Stimulated activated CD8-positive, alpha-beta memory T cell treated with anti-CD3 and anti-CD28 coated beads, Interleukin-15, amount 100 ng/mL, for 1 hour (primary cell): ENCODE results near the gene PNLIPRP1.

Source experiments
- DNase-seq: peaks from one replicate; pipeline ENCODE4 v3.0.0-alpha.2; 2020; ENCODE audit warnings: low read depth

The PNLIPRP1 gene

DNA sequence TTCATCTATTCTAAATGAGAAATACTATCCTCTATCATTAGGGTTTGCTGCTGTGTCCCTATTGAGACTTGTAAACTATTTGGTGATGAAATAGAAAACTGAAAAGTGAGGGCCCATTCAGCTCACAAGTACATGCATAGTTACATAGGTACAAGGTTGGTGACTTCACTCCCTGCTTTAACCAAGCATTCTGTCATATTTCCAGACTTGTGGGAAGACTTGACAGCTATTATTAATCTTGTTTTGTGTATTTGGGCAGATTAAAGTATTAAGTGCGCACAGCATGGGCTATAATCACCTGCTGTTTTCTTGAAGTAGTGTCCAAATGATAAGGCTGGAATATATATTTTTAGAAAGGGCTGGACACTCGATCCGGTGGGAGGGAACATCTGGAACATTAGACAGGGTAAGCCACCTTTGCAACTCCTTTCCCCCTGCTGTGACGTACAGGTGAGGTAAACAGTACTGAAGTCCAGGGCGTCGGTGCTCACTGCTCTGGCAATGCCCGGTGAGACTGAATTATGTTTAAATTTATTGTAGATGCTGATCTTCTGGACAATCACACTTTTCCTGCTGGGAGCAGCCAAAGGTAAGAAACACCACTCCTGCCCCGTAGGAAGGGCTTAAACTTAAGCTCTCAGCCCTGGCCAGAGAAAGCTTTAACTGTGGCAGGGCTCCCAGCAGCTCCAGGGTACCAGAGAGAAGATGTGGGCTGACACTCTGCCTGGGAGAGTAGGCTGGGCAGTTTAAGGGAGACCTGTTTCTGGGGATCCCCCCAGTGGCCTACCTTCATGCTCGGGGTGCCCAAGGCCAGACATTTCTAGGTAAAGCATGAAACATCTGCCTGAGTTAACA lies at the start of gene PNLIPRP1:
Gene PNLIPRP1 (plus strand): TSS at position 370 of the 855 bp plus-strand sequence. CDS start 171 bp downstream, at position 541.
- no peak for DNase-seq

GRCh38 chr10:116542007-116542677 lies 48.6 kb upstream of the PNLIPRP1 start:
- no peak for DNase-seq

- no peak for DNase-seq
Measured at GRCh38 chr10:116545122-116545521, 45.6 kb upstream of the PNLIPRP1 start.

DNA sequence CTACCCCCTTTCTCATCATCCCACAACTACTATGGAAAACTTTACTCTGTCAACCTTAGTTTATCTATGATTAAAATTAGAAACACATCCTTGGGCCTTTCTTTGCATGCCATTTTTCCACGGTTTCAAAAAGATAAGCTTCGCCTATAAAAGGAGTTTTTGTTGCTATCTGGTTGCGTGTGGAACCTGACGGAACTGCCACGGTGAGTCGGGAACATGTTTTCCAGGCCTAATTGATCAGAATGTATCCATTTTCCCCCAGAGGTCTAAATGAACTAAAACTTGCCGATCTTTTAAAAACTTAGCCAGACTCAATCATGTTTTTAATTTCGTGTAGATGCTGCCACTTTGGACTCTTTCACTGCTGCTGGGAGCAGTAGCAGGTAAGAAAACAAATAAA lies 45.0 kb upstream of the PNLIPRP1 start, which contains the start of gene PNLIP:
Gene PNLIP (plus strand): TSS at position 176 of the 400 bp plus-strand sequence. CDS start 162 bp downstream, at position 338.
- DNase-seq, result no peak

DNA sequence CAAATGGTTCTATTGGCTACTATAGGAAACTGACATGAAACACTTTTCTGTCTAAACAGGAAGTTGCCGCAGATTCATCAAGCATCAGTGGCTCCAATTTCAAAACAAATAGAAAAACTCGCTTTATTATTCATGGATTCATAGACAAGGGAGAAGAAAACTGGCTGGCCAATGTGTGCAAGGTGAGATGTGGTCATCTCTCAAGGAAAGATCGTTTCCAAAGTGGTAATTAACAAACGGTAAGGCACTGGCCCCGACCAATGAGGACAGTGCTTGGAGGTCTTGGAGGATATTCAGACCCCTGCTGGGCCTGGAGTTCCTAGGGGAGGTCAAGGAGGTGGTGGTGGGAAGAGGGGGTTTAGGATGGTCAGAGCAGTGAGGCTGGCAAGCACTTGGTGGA lies 42.5 kb upstream of the PNLIPRP1 start:
- no peak for DNase-seq

GRCh38 chr10:116553378-116553980 lies 37.3 kb upstream of the PNLIPRP1 start:
- no peak for DNase-seq

DNA sequence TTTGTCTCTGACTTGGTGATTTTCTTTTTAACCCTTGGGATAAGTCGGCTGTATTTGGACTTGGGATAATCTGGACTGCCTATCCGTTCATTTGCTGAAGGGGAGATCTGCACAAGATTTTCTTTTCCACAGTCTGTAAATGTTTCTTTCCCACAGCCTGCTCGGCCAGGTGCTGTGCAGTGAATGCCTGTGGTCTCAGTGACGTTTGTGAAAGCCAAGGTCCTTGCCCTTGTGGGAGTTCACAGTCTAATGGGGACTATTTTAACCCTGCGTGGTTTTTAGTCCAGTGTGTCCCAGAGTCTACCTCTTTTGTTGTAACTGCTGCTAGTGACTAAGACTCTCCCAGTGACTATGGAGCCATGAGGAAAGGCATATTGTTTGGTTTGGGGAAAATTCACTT lies 36.1 kb upstream of the PNLIPRP1 start:
- no peak for DNase-seq

- no peak for DNase-seq
Measured at GRCh38 chr10:116555880-116556279, 34.9 kb upstream of the PNLIPRP1 start.

GRCh38 chr10:116557305-116557880 lies 33.4 kb upstream of the PNLIPRP1 start:
- no peak for DNase-seq

- no peak for DNase-seq
Measured at GRCh38 chr10:116565534-116565933, 25.2 kb upstream of the PNLIPRP1 start.

GRCh38 chr10:116566932-116567331 lies 23.8 kb upstream of the PNLIPRP1 start:
- no peak for DNase-seq

DNA sequence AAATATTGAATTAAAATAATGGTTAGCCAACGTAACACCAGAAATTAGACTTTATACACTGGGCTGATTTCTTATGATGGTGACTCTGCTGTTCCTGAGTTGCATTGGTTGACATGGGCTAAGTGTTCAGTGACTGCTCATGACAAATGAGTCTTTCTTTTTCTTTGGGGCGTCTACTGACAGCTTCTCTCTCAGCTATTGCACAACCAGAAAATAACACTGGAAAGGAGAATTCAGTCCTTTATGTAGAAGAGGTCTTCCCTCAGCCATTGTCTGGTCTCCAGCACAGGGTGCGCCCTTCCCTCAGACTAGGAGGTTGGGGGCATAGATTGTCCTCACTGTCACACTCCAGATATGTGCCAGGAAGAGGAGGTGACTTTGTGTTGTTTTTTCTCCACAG lies 23.4 kb upstream of the PNLIPRP1 start:
- no peak for DNase-seq

- DNase-seq, result no peak
Measured at GRCh38 chr10:116574797-116575196, 16.0 kb upstream of the PNLIPRP1 start.

GRCh38 chr10:116587878-116588591 lies 2.7 kb upstream of the PNLIPRP1 start:
- no peak for DNase-seq

GRCh38 chr10:116588995-116589394 lies 1.8 kb upstream of the PNLIPRP1 start:
- no peak for DNase-seq

DNA sequence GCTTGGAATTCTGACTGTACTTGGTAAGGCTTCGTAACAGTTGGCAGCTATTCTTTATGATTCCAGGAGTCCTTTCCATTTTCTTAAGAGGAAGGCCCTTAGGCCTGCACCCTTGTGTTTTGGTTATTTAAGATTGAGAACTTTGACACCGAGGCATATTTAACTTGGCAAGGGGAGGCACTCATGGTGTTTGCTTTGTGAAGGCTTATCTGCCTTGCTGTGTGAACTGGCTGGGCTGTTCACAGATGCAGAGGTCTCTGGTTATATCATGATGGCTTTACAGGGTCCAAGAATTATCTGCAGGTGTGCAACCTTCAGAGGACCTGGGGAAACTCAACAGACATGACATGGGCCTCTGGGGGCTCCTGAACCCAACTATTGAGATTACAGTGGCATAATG lies 833 bp upstream of the PNLIPRP1 start:
- no peak for DNase-seq

DNA sequence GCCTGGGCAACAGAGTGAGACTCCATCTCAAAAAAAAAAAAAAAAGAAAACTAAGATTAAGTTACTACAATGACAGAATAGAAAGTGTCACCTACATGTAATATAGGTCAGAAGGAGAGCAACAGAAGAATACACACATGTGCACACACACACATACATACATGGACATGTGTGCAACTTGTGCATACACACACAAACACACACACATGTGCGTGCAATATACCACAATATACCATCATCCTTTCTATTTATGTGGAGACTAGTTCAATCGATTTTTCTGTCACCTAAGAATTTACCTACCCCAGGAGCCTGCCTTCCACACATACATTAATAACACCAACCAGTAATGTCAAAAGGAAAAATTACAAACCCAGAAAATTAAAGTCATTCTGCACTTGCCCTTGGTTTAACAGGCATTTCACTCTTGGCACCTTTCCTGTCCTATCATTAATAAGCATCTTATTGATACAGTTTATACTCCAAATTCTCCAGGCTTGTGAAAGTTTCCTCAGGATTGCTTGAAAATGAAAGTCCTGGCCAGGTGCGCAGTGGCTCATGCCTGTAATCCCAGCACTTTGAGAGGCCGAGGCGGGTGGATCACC lies 2.5 kb downstream of the PNLIPRP1 start:
- DNase-seq, result no peak

- DNase-seq, result no peak
Measured at GRCh38 chr10:116594525-116595035, 3.8 kb downstream of the PNLIPRP1 start.

DNA sequence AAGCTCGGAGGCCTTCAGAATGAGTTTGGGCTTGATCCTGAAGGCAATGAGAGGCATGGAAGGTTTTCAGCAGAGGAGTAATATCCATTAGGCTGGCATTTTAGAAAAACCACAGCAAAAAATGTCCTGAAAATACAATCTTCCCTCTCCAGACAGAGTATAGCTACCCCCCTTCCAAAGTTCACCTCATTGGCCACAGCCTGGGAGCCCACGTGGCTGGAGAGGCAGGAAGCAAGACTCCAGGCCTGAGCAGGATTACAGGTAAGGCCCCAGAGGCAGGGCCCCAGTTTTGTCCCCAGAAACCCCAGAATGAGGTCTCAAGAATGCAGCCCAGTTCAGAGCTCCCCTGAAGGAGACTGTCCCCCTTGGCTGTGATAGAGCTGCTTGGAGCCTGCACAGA lies 5.3 kb downstream of the PNLIPRP1 start:
- DNase-seq, result no peak

GRCh38 chr10:116597543-116597942 lies 6.8 kb downstream of the PNLIPRP1 start:
- DNase-seq, result no peak

GRCh38 chr10:116598329-116598728 lies 7.6 kb downstream of the PNLIPRP1 start:
- no peak for DNase-seq
